Smooth muscle cell (in vitro differentiated cells): ENCODE data around the gene ZNF418. TPM values are rescaled to one million over a fixed set of nuclear protein-coding genes. Genes with fewer than 3 reads are reported as not detected.

ENCODE experiments used
- DNase-seq: peaks from one replicate; lab custom pipeline; 2025; ENCODE audit not compliant: unreplicated experiment; lab: John Stamatoyannopoulos, UW
- H2AFZ ChIP-seq: fragments of 200-600 bp; sonication (generic); 2 replicates; pipeline ENCODE4 v1.6.0; 2016; ENCODE audit warnings: antibody characterized with exemption, low read depth, mild to moderate bottlenecking
- H3F3A ChIP-seq: fragments of 200-600 bp; sonication (generic); 2 replicates; pipeline ENCODE4 v1.6.0; 2017; ENCODE audit warnings: antibody characterized with exemption, low read depth
- H3K27ac ChIP-seq: fragments of 200-600 bp; sonication (generic); 2 replicates; pipeline ENCODE4 v1.5.1; 2016; ENCODE audit warnings: low read depth, mild to moderate bottlenecking
- H3K27me3 ChIP-seq: fragments of 200-600 bp; sonication (generic); 2 replicates; pipeline ENCODE4 v1.6.1; 2016; ENCODE audit warnings: low read depth, mild to moderate bottlenecking
- H3K36me3 ChIP-seq: fragments of 200-600 bp; sonication (generic); 2 replicates; pipeline ENCODE4 v1.5.1; 2016; ENCODE audit warnings: low read depth
- H3K4me1 ChIP-seq: fragments of 200-600 bp; sonication (generic); 2 replicates; pipeline ENCODE4 v1.5.1; 2016; ENCODE audit warnings: low read depth
- H3K4me2 ChIP-seq: fragments of 200-600 bp; sonication (generic); 2 replicates; pipeline ENCODE4 v1.6.0; 2016; ENCODE audit warnings: mild to moderate bottlenecking
- H3K4me3 ChIP-seq: fragments of 200-600 bp; sonication (generic); 2 replicates; pipeline ENCODE4 v1.5.1; 2016; ENCODE audit warnings: mild to moderate bottlenecking
- H3K79me2 ChIP-seq: fragments of 200-600 bp; sonication (generic); 2 replicates; pipeline ENCODE4 v1.6.0; 2016; ENCODE audit warnings: low read depth, mild to moderate bottlenecking
- H3K9ac ChIP-seq: fragments of 200-600 bp; sonication (generic); 2 replicates; pipeline ENCODE4 v1.6.0; 2016; ENCODE audit warnings: low read depth
- H3K9me3 ChIP-seq: fragments of 200-600 bp; sonication (generic); replicated peaks from 2 replicates; pipeline ENCODE4 v1.5.1; 2016; ENCODE audit warnings: low read depth
- H4K20me1 ChIP-seq: fragments of 200-600 bp; sonication (generic); 2 replicates; pipeline ENCODE4 v1.6.0; 2016; ENCODE audit warnings: low read depth
- CTCF ChIP-seq: fragments of 200-600 bp; sonication (generic); IDR thresholded peaks from 2 replicates; pipeline ENCODE4 v1.5.1; 2017; ENCODE audit warnings: borderline replicate concordance, mild to moderate bottlenecking, antibody characterized with exemption; ENCODE audit not compliant: insufficient read depth, poor library complexity, severe bottlenecking
- WGBS: methylation state at CpG from one replicate; pipeline ENCODE4 v1.1.7; 2016; ENCODE audit warnings: low lambda C conversion rate; 5-methylcytosine and 5-hydroxymethylcytosine counted together
- polyA plus RNA-seq: library from polyadenylated mRNA; unstranded; fragments of >200 nt; fragmentation: Nextera tagmentation; extraction: Ambion mirVana; gene quantifications from 2 replicates; pipeline ENCODE4 v1.2.1, GENCODE V29; 2016
- total RNA-seq: library from RNA; depleted of rRNA; stranded (reverse); fragments of >200 nt; gene quantifications from 2 replicates; pipeline ENCODE4 v1.2.3, GENCODE V29; 2014

The ZNF418 gene
- total and polyA plus RNA-seq, 2 experiments from 2014 or later, result 1.8 to 7.5 TPM

DNA sequence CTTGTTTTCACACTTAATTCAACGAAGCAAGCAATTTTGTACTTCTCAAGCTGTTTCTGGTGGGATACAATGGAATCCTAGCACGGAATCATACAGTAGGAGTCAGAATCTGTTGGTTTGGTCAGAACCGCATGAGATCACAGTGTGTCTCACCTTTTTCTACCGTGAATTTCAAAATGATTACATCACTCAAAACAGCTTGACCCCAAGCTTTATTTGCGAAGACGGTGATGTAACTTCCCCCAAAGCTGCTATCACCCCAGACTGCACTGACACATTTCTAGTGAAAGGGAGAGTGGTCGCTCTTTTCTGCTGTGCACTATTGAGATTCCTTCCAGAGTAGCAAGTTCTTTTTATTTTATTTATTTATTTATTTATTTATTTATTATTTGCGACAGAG is 29.6 kb upstream of the ZNF418 start:
- WGBS, result 88% methylated on average over 8 of the region's 8 CpGs

DNA sequence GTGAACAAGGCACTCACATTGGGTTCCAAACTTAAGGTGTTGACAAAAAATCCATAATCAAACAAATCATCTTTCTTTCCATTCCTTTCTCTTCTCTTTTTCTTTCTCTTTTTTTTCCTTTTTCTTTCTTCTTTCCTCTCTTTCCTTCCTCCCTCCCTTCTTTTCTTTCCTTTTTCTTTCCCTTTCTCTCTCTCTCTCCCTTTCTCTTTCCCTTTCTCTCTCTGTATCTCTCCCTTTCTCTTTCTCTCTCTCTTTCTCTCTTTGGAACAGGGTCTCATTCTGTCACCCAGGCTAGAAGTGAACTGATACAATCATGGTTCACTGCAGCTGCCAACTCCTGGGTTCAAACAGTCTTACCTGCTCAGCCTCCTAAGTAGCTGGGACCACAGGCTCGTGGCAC is 26.6 kb upstream of the ZNF418 start:
- Histone ChIP-seq H3K4me1 (no peaks in the 10 kb centered on the region), H3K4me2 (no peak overlapping the region), H2AFZ (no peak overlapping the region), H3K27me3 (no peaks in the 10 kb centered on the region), H3K9me3 (peaks cover 14% of the 10 kb centered on the region), H3F3A (no peaks in the 10 kb centered on the region), H3K79me2 (no peaks in the 10 kb centered on the region), H3K27ac (no peak overlapping the region), H3K9ac (no peak overlapping the region), H3K4me3 (no peak overlapping the region), H3K36me3 (peaks cover 4% of the 10 kb centered on the region), H4K20me1 (no peaks in the 10 kb centered on the region)
- no peak for TF ChIP-seq CTCF
- no peak for DNase-seq
- WGBS, result 94% methylated on average over 1 of the region's 1 CpG

More for the DNA sequence above, 29.6 kb upstream of the ZNF418 start:
- no peak for TF ChIP-seq CTCF
- no peak overlapping the region for H2AFZ ChIP-seq
- H3K4me3 ChIP-seq, result no peak overlapping the region
- H3K4me2 ChIP-seq, result no peak overlapping the region
- no peak overlapping the region for H3K9ac ChIP-seq
- H3K9me3 ChIP-seq, result peaks cover 7% of the 10 kb centered on the region
- no peaks in the 10 kb centered on the region for H3K27me3 ChIP-seq
- no peaks in the 10 kb centered on the region for H4K20me1 ChIP-seq
- peaks cover 4% of the 10 kb centered on the region for H3K36me3 ChIP-seq
- H3K27ac ChIP-seq, result no peak overlapping the region
- H3K4me1 ChIP-seq, result no peaks in the 10 kb centered on the region
- no peak for DNase-seq
- H3K79me2 ChIP-seq, result no peaks in the 10 kb centered on the region
- H3F3A ChIP-seq, result no peaks in the 10 kb centered on the region

GRCh38 chr19:57954996-57955395 is 19.8 kb upstream of the ZNF418 start:
- WGBS, result 87% methylated on average over 4 of the region's 4 CpGs
- no peaks in the 10 kb centered on the region for H3K79me2 ChIP-seq
- H3K4me3 ChIP-seq, result no peak overlapping the region
- no peak overlapping the region for H3K4me2 ChIP-seq
- DNase-seq, result no peak
- no peaks in the 10 kb centered on the region for H4K20me1 ChIP-seq
- no peak overlapping the region for H2AFZ ChIP-seq
- H3K4me1 ChIP-seq, result no peaks in the 10 kb centered on the region
- no peak overlapping the region for H3K27ac ChIP-seq
- no peaks in the 10 kb centered on the region for H3F3A ChIP-seq
- H3K27me3 ChIP-seq, result no peaks in the 10 kb centered on the region
- no peak for TF ChIP-seq CTCF
- H3K36me3 ChIP-seq, result no peaks in the 10 kb centered on the region
- H3K9me3 ChIP-seq, result peaks cover 13% of the 10 kb centered on the region
- no peak overlapping the region for H3K9ac ChIP-seq

GRCh38 chr19:57949702-57950101 is 14.5 kb upstream of the ZNF418 start:
- 85% methylated on average over 12 of the region's 12 CpGs for WGBS
- Histone ChIP-seq H3K4me3 (no peak overlapping the region), H3K4me1 (peaks cover 7% of the 10 kb centered on the region)

More at GRCh38 chr19:57949702-57950101, 14.5 kb upstream of the ZNF418 start:
- Histone ChIP-seq H3K27ac (no peak overlapping the region), H2AFZ (no peak overlapping the region), H3F3A (no peaks in the 10 kb centered on the region), H3K79me2 (peaks cover 25% of the 10 kb centered on the region), H3K9ac (no peak overlapping the region), H4K20me1 (no peaks in the 10 kb centered on the region), H3K27me3 (no peaks in the 10 kb centered on the region), H3K36me3 (no peaks in the 10 kb centered on the region), H3K4me2 (no peak overlapping the region), H3K9me3 (no peaks in the 10 kb centered on the region)
- no peak for DNase-seq
- no peak for TF ChIP-seq CTCF
